Liver (tissue), 9 donors: ENCODE results near the gene GSTA1. TPM values are rescaled to one million over a fixed set of nuclear protein-coding genes. Genes with fewer than 3 reads are reported as not detected.
"Not testable (repeated sequence)": the region's sequence is repeated elsewhere in the genome, so short reads cannot be mapped to it uniquely, and the experiment has no call there.

Source experiments
- DNase-seq: peaks from one replicate; pipeline ENCODE4 v3.0.0-alpha.2; 2017; ENCODE audit warnings: low spot score
- H3K27ac ChIP-seq, 2 donors: one replicate each; pipeline ENCODE4 v1.7.0; 2013; ENCODE audit warnings: inconsistent platforms in 2 of 2, low read length in 2 of 2, control low read depth in 1 of 2, low read depth in 1 of 2, mild to moderate bottlenecking in 1 of 2
- H3K27me3 ChIP-seq, 4 donors: one replicate each; pipeline versions ENCODE4 v1.6.1 to v1.7.0; 2013; ENCODE audit warnings: low read length in 3 of 4, inconsistent platforms in 1 of 4, mild to moderate bottlenecking in 1 of 4, moderate library complexity in 1 of 4; ENCODE audit not compliant: control insufficient read depth in 4 of 4, insufficient read depth in 4 of 4
- H3K36me3 ChIP-seq, 4 donors: one replicate each; pipeline versions ENCODE4 v1.6.1 to v1.7.0; 2013; ENCODE audit warnings: low read length in 3 of 4, mild to moderate bottlenecking in 3 of 4, low read depth in 1 of 4, moderate library complexity in 1 of 4; ENCODE audit not compliant: control insufficient read depth in 4 of 4, insufficient read depth in 3 of 4
- H3K4me1 ChIP-seq, 4 donors: one replicate each; pipeline versions ENCODE4 v1.6.1 to v1.7.0; 2013; ENCODE audit warnings: low read length in 3 of 4, mild to moderate bottlenecking in 3 of 4, moderate library complexity in 1 of 4; ENCODE audit not compliant: control insufficient read depth in 4 of 4, insufficient read depth in 4 of 4
- H3K4me3 ChIP-seq, 3 donors: one replicate each; pipeline versions ENCODE4 v1.6.1 to v1.7.0; 2013; ENCODE audit warnings: low read length in 3 of 3, control low read depth in 1 of 3, low read depth in 1 of 3, mild to moderate bottlenecking in 1 of 3
- H3K9ac ChIP-seq, 2 donors: one replicate each; pipeline ENCODE4 v1.7.0; 2013; ENCODE audit warnings: low read length in 2 of 2, mild to moderate bottlenecking in 2 of 2, moderate library complexity in 2 of 2, control low read depth in 1 of 2, low read depth in 1 of 2
- H3K9me3 ChIP-seq, 4 donors: one replicate each; pipeline versions ENCODE4 v1.6.1 to v1.7.0; 2013; ENCODE audit warnings: low read length in 3 of 4; ENCODE audit not compliant: control insufficient read depth in 4 of 4
- CTCF ChIP-seq: fragments of 150-350 bp; IDR thresholded peaks from 2 replicates; pipeline ENCODE4 v1.5.1; 2017; ENCODE audit warnings: improper control_type of control experiment, low read depth, low read length; ENCODE audit not compliant: missing input control
- EGR1 ChIP-seq, 2 donors: IDR thresholded peaks; 2 replicates each; pipeline ENCODE4 v1.6.1; 2016 to 2018; ENCODE audit warnings: antibody characterized with exemption in 2 of 2, low read depth in 2 of 2
- GABPA ChIP-seq, 2 donors: IDR thresholded peaks in 1 of 2; conservative IDR thresholded peaks in 1 of 2; 2 replicates each; pipeline ENCODE4 v1.6.1; 2016; ENCODE audit warnings: antibody characterized with exemption in 2 of 2, mild to moderate bottlenecking in 1 of 2, moderate library complexity in 1 of 2
- HNF4A ChIP-seq, 2 donors: conservative IDR thresholded peaks; 2 replicates each; pipeline ENCODE4 v1.6.1; 2016; ENCODE audit warnings: antibody characterized with exemption in 2 of 2, mild to moderate bottlenecking in 2 of 2
- HNF4G ChIP-seq: IDR thresholded peaks from 2 replicates; pipeline ENCODE4 v1.6.1; 2016; ENCODE audit warnings: antibody characterized with exemption
- JUND ChIP-seq, 2 donors: IDR thresholded peaks; 2 replicates each; pipeline ENCODE4 v1.6.1; 2016; ENCODE audit warnings: antibody characterized with exemption in 2 of 2
- MAX ChIP-seq: IDR thresholded peaks from 2 replicates; pipeline ENCODE4 v1.6.1; 2016; ENCODE audit warnings: antibody characterized with exemption
- NR2F2 ChIP-seq: IDR thresholded peaks from 2 replicates; pipeline ENCODE4 v1.6.1; 2016; ENCODE audit warnings: antibody characterized with exemption
- RAD21 ChIP-seq, 2 donors: IDR thresholded peaks; 2 replicates each; pipeline ENCODE4 v1.6.1; 2016; ENCODE audit warnings: antibody characterized with exemption in 2 of 2, mild to moderate bottlenecking in 2 of 2
- RXRA ChIP-seq, 2 donors: IDR thresholded peaks; 2 replicates each; pipeline ENCODE4 v1.6.1; 2017 to 2018; ENCODE audit warnings: antibody characterized with exemption in 2 of 2, mild to moderate bottlenecking in 1 of 2
- SP1 ChIP-seq: IDR thresholded peaks from 2 replicates; pipeline ENCODE4 v1.6.1; 2018; ENCODE audit warnings: antibody characterized with exemption, mild to moderate bottlenecking
- TAF1 ChIP-seq: conservative IDR thresholded peaks from 2 replicates; pipeline ENCODE4 v1.6.1; 2016; ENCODE audit warnings: antibody characterized with exemption, mild to moderate bottlenecking
- YY1 ChIP-seq: IDR thresholded peaks from 2 replicates; pipeline ENCODE4 v1.6.1; 2016; ENCODE audit warnings: antibody characterized with exemption, mild to moderate bottlenecking
- ZBTB33 ChIP-seq: IDR thresholded peaks from 2 replicates; pipeline ENCODE4 v1.6.1; 2016; ENCODE audit warnings: antibody characterized with exemption
- WGBS: extraction: QIAGEN DNeasy Blood & Tissue Kit; methylation state at CpG from one replicate; pipeline ENCODE4 v1.1.7; 2013; 5-methylcytosine and 5-hydroxymethylcytosine counted together
- polyA plus RNA-seq, 2 donors: library from polyadenylated mRNA; stranded (reverse) in 1 of 2; unstranded in 1 of 2; fragments of 200-250 nt in 1 of 2; fragments of >200 nt in 1 of 2; fragmentation: Nextera tagmentation in 1 of 2; extraction: Ambion mirVana in 1 of 2; gene quantifications; one replicate each; pipeline versions ENCODE4 v1.2.1 to v1.2.3, GENCODE V29; 2013 to 2015
- total RNA-seq, 2 donors: library from RNA; depleted of rRNA; stranded (reverse); fragments of >200 nt; gene quantifications; one replicate each; pipeline ENCODE4 v1.2.3, GENCODE V29; 2014
- TF ChIP-seq, protein P1 (sequence below): IDR thresholded peaks from 2 replicates; pipeline ENCODE4 v1.6.1; 2016; ENCODE audit warnings: antibody characterized with exemption, mild to moderate bottlenecking
- TF ChIP-seq, protein P2 (sequence below): IDR thresholded peaks from 2 replicates; pipeline ENCODE4 v1.6.1; 2016; ENCODE audit warnings: antibody characterized with exemption
- donor health status: healthy.
- donor health status: healthy.
- donor health status: healthy.
- donor health status: healthy.
- donor health status: healthy.

GSTA1 gene
- total and polyA plus RNA-seq, 4 donors, result 59.4 to 247 (median 145) TPM

DNA sequence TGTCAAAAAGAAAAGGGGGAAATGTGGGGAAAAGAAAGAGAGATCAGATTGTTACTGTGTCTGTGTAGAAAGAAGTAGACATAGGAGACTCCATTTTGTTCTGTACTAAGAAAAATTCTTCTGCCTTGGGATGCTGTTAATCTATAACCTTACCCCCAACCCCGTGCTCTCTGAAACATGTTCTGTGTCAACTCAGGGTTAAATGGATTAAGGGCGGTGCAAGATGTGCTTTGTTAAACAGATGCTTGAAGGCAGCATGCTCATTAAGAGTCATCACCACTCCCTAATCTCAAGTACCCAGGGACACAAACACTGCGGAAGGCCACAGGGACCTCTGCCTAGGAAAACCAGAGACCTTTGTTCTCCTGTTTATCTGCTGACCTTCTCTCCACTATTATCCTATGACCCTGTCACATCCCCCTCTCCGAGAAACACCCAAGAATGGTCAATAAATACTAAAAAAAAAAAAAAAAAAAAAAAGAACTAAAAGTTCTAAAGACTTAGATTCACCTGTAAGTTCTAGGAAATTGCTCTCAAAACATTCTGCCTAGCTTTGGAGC, 22.4 kb upstream of the GSTA1 start:
- H3K9ac ChIP-seq, H3K27ac ChIP-seq, H3K36me3 ChIP-seq, H3K9me3 ChIP-seq, H3K4me1 ChIP-seq, H3K27me3 ChIP-seq, DNase-seq, H3K4me3 ChIP-seq: not testable (repeated sequence)
- 46% methylated on average over 4 of the region's 4 CpGs for WGBS
- TF ChIP-seq HNF4A (conservative IDR thresholded peaks at IDR 0.05), result peak; percentile 11 to 20

GRCh38 chr6:52825270-52825793, 21.7 kb upstream of the GSTA1 start:
- 98% methylated on average over 25 of the region's 25 CpGs for WGBS
- not testable (repeated sequence) for DNase-seq, H3K36me3 ChIP-seq, H3K4me1 ChIP-seq, H3K4me3 ChIP-seq, H3K9ac ChIP-seq, H3K27me3 ChIP-seq, H3K9me3 ChIP-seq, H3K27ac ChIP-seq

DNA sequence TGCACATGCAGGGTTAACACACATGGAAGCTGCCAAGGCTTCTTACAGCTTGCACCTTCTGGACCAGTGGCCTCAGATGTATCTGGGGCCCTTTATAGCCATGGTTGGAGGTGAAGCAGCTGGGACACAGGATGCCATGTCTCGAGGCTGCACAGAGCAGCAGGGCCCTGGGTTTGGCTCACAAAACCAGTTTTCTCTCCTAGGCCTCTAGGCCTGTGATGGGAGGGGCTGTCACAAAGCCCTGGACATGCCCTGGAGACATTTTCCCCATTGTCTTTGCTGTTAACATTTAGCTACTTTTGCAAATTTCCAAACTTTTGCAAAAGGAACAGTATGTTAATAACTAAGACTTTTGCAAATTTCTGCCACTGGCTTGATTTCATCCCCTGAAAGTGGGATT, 18.2 kb upstream of the GSTA1 start:
- Histone ChIP-seq H3K27ac (no peak overlapping the region), H3K9me3 (no peaks in the 10 kb centered on the region), H3K4me3 (no peak overlapping the region), H3K9ac (no peak overlapping the region), H3K36me3 (no peaks in the 10 kb centered on the region), H3K27me3 (no peaks in the 10 kb centered on the region), H3K4me1 (peaks cover 0 to 2% (median 0%) of the 10 kb centered on the region in 4 donors)
- no peak for DNase-seq
- 91% methylated on average over 1 of the region's 1 CpG for WGBS
- TF ChIP-seq HNF4G (no peak), RAD21 (IDR thresholded peaks at IDR 0.05) (no peak), ZBTB33 (no peak), GABPA (IDR thresholded peaks at IDR 0.05 in 1 of 2, conservative IDR thresholded peaks at IDR 0.05 in 1 of 2) (no peak), NR2F2 (no peak), SP1 (no peak), MAX (no peak)

DNA sequence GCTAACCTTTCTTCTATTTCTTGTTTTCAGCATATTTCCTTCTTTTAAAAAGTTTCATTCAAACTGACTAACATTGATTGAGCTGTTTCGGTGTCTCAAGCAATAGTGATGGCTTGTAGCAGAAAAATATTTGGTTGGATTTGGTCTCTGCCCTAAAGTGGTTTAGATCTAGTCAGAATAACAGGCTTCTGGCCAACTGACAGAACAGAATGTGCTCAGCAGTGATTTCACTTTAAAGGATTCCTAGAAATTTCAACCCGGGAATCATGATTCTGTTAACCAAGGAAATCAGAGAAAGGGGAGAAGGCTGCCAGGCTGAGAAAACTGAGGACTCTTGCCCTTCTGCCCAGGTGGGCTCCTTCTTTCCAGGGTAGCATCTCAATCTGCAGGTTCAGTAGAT, 16.6 kb upstream of the GSTA1 start:
- no peaks in the 10 kb centered on the region for H3K36me3 ChIP-seq
- H3K4me1 ChIP-seq, result peaks cover 0 to 7% (median 3%) of the 10 kb centered on the region in 4 donors
- TF ChIP-seq RAD21 (IDR thresholded peaks at IDR 0.05) (no peak), HNF4G (no peak), SP1 (no peak), YY1 (no peak), HNF4A (conservative IDR thresholded peaks at IDR 0.05) (no peak), EGR1 (IDR thresholded peaks at IDR 0.05; ENCODE audit: low read depth in 2 of 2) (no peak), RXRA (IDR thresholded peaks at IDR 0.05) (no peak), JUND (IDR thresholded peaks at IDR 0.05) (no peak), TAF1 (no peak), NR2F2 (no peak), GABPA (IDR thresholded peaks at IDR 0.05 in 1 of 2, conservative IDR thresholded peaks at IDR 0.05 in 1 of 2) (no peak), CTCF (no peak)
- TF ChIP-seq, protein P1, sequence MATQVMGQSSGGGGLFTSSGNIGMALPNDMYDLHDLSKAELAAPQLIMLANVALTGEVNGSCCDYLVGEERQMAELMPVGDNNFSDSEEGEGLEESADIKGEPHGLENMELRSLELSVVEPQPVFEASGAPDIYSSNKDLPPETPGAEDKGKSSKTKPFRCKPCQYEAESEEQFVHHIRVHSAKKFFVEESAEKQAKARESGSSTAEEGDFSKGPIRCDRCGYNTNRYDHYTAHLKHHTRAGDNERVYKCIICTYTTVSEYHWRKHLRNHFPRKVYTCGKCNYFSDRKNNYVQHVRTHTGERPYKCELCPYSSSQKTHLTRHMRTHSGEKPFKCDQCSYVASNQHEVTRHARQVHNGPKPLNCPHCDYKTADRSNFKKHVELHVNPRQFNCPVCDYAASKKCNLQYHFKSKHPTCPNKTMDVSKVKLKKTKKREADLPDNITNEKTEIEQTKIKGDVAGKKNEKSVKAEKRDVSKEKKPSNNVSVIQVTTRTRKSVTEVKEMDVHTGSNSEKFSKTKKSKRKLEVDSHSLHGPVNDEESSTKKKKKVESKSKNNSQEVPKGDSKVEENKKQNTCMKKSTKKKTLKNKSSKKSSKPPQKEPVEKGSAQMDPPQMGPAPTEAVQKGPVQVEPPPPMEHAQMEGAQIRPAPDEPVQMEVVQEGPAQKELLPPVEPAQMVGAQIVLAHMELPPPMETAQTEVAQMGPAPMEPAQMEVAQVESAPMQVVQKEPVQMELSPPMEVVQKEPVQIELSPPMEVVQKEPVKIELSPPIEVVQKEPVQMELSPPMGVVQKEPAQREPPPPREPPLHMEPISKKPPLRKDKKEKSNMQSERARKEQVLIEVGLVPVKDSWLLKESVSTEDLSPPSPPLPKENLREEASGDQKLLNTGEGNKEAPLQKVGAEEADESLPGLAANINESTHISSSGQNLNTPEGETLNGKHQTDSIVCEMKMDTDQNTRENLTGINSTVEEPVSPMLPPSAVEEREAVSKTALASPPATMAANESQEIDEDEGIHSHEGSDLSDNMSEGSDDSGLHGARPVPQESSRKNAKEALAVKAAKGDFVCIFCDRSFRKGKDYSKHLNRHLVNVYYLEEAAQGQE, result no peak
- TF ChIP-seq, protein P2, sequence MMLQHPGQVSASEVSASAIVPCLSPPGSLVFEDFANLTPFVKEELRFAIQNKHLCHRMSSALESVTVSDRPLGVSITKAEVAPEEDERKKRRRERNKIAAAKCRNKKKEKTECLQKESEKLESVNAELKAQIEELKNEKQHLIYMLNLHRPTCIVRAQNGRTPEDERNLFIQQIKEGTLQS, result no peak

More for the DNA sequence above, 16.6 kb upstream of the GSTA1 start:
- H3K27ac ChIP-seq, result no peak overlapping the region
- 70% methylated on average over 2 of the region's 2 CpGs for WGBS
- no peak overlapping the region for H3K4me3 ChIP-seq
- no peak for DNase-seq
- H3K9me3 ChIP-seq, result no peaks in the 10 kb centered on the region
- H3K27me3 ChIP-seq, result no peaks in the 10 kb centered on the region
- H3K9ac ChIP-seq, result no peak overlapping the region
